ENCODE measurements around the gene VPS45. TPM values are rescaled to one million over a fixed set of nuclear protein-coding genes. Genes with fewer than 3 reads are reported as not detected.
"Not testable (repeated sequence)": the region's sequence is repeated elsewhere in the genome, so short reads cannot be mapped to it uniquely, and the experiment has no call there.

The VPS45 gene
- total RNA-seq, 4 donors from 2014 or later, result 27.7 to 30.9 (median 29.3) TPM

GRCh38 chr1:150179867-150180266 is 112.3 kb downstream of the VPS45 start:
- no peak for TF ChIP-seq CTCF (IDR thresholded peaks at IDR 0.05)
- TF ChIP-seq POLR2A (IDR thresholded peaks at IDR 0.05), result no peak
- WGBS, 2 donors, result 91 to 95% methylated on average over 7 of the region's 7 CpGs
- H3K4me3 ChIP-seq (ENCODE audit: low read depth, poor library complexity, severe bottlenecking), result no peak overlapping the region
- DNase-seq (ENCODE audit: low spot score in 2 of 2), result no peak
- intact Hi-C loops (cut with DNase I; ENCODE audit: low total_unique reads), result loop anchor here (10.0 kb wide), 1 partner anchor 215 kb away; no protein-coding TSS in a partner anchor

- 42 to 54% methylated on average over 5 of the region's 5 CpGs for WGBS, 2 donors
- DNase-seq (ENCODE audit: low spot score in 2 of 2), result no peak
- H3K4me3 ChIP-seq (ENCODE audit: low read depth, poor library complexity, severe bottlenecking), result no peak overlapping the region
- intact Hi-C loops (cut with DNase I; ENCODE audit: low total_unique reads), result no loop called here
- TF ChIP-seq POLR2A (IDR thresholded peaks at IDR 0.05) (no peak), CTCF (IDR thresholded peaks at IDR 0.05) (no peak)
These were observed 112.9 kb downstream of the VPS45 start for GRCh38 chr1:150180474-150180873.

GRCh38 chr1:150182247-150182646 is 114.7 kb downstream of the VPS45 start:
- no peak overlapping the region for H3K4me3 ChIP-seq (ENCODE audit: low read depth, poor library complexity, severe bottlenecking)
- TF ChIP-seq POLR2A (IDR thresholded peaks at IDR 0.05), result no peak
- TF ChIP-seq CTCF (IDR thresholded peaks at IDR 0.05), result no peak
- intact Hi-C loops (cut with DNase I; ENCODE audit: low total_unique reads), result no loop called here
- 88 to 91% methylated on average over 11 of the region's 11 CpGs for WGBS, 2 donors
- DNase-seq (ENCODE audit: low spot score in 2 of 2), result no peak

DNA sequence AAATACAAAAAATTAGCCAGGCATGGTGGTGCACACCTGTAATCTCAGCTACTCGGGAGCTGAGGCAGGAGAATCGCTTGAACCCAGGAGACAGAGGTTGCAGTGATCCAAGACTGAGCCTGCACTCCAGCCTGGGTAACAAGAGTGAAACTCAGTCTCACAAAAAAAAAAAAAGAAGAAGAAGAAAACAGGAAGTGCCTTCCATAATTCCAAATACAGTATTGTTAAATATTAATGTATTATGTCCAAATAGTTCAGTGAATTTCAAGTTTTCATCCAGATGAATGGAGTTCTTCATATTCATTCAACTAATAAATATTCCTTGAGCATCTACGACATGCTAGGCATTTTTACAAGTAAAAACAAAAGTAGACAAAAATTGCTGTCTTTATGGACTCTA is 115.5 kb downstream of the VPS45 start:
- no peak overlapping the region for H3K4me3 ChIP-seq (ENCODE audit: low read depth, poor library complexity, severe bottlenecking)
- intact Hi-C loops (cut with DNase I; ENCODE audit: low total_unique reads), result no loop called here
- 85 to 90% methylated on average over 3 of the region's 3 CpGs for WGBS, 2 donors
- TF ChIP-seq CTCF (IDR thresholded peaks at IDR 0.05) (no peak), POLR2A (IDR thresholded peaks at IDR 0.05) (no peak)
- no peak for DNase-seq (ENCODE audit: low spot score in 2 of 2)

DNA sequence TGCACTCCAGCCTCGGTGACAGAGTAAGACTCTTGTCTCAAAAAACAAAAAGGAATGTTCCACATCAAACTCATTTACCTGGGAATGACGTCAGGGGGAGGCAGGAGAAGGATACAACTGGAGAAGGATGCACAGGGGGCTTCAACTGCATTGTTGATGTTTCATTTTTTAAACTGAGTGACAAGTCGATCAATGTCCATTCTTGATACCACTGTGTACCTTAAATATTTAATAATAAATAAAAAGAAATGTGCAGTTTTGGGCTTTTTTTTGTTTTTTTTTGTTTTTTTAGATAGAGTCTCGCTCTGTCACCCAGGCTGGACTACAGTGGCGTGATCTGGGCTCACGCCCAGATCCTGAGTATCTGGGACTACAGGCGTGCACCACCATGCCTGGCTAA is 117.9 kb downstream of the VPS45 start:
- WGBS, 2 donors, result 89 to 93% methylated on average over 7 of the region's 7 CpGs
- H3K4me3 ChIP-seq (ENCODE audit: low read depth, poor library complexity, severe bottlenecking), result no peak overlapping the region
- no peak for TF ChIP-seq POLR2A (IDR thresholded peaks at IDR 0.05)
- no peak for DNase-seq (ENCODE audit: low spot score in 2 of 2)
- intact Hi-C loops (cut with DNase I; ENCODE audit: low total_unique reads), result no loop called here

GRCh38 chr1:150186438-150186788 is 118.8 kb downstream of the VPS45 start:
- DNase-seq (ENCODE audit: low spot score in 2 of 2); H3K4me3 ChIP-seq (ENCODE audit: low read depth, poor library complexity, severe bottlenecking); intact Hi-C loops (cut with DNase I; ENCODE audit: low total_unique reads): not testable (repeated sequence)
- WGBS, 2 donors, result 66 to 72% methylated on average over 7 of the region's 7 CpGs

DNA sequence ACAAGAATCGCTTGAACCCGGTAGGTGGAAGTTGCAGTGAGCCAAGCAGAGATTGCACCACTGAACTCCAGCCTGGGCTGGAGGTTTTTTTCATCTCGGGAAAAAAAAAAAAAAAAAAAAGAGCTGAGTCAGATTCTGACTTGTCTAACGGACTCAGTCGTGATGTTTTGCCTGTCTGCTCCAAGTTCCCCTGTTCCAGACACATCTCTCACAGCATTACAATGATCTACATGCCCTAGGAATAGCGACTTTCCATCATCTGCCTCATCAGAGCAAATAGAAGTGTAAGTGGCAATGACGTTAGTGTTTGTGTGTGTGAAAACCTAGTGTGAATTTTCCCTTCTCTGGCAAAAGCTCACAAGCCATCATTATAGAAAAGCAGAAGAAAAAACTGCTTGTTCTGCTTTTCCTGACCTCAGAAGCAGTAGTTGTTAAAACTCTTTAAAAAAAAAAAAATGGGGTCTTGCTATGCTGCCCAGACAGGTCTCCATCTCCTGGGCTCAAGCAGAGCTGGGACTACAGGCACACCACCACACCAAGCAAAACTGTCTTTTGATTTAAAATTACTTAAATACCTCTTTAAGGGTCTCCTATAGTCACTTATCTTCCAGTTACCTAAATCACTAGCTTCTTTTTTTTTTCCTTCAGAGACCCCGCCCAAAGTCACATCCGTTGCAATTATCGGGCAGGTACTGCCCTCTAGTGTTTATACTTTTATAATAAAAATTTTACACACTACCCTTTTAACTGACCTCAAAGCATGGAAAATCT is 119.4 kb downstream of the VPS45 start:
- TF ChIP-seq POLR2A (IDR thresholded peaks at IDR 0.05), result no peak
- 17 to 18% methylated on average over 10 of the region's 10 CpGs for WGBS, 2 donors
- DNase-seq (ENCODE audit: low spot score in 2 of 2), result no peak
- intact Hi-C loops (cut with DNase I; ENCODE audit: low total_unique reads), result no loop called here
- H3K4me3 ChIP-seq (ENCODE audit: low read depth, poor library complexity, severe bottlenecking), result no peak overlapping the region

Data from lower leg skin (tissue), 4 donors.